Smooth muscle cell (in vitro differentiated cells): Measurements from ENCODE around the gene PSMA6. TPM values are rescaled to one million over a fixed set of nuclear protein-coding genes. Genes with fewer than 3 reads are reported as not detected.

Experiments used
- DNase-seq: peaks from one replicate; lab custom pipeline; 2025; ENCODE audit not compliant: unreplicated experiment; lab: John Stamatoyannopoulos, UW
- H2AFZ ChIP-seq: fragments of 200-600 bp; sonication (generic); 2 replicates; pipeline ENCODE4 v1.6.0; 2016; ENCODE audit warnings: antibody characterized with exemption, low read depth, mild to moderate bottlenecking
- H3F3A ChIP-seq: fragments of 200-600 bp; sonication (generic); 2 replicates; pipeline ENCODE4 v1.6.0; 2017; ENCODE audit warnings: antibody characterized with exemption, low read depth
- H3K27ac ChIP-seq: fragments of 200-600 bp; sonication (generic); 2 replicates; pipeline ENCODE4 v1.5.1; 2016; ENCODE audit warnings: low read depth, mild to moderate bottlenecking
- H3K27me3 ChIP-seq: fragments of 200-600 bp; sonication (generic); 2 replicates; pipeline ENCODE4 v1.6.1; 2016; ENCODE audit warnings: low read depth, mild to moderate bottlenecking
- H3K36me3 ChIP-seq: fragments of 200-600 bp; sonication (generic); 2 replicates; pipeline ENCODE4 v1.5.1; 2016; ENCODE audit warnings: low read depth
- H3K4me1 ChIP-seq: fragments of 200-600 bp; sonication (generic); 2 replicates; pipeline ENCODE4 v1.5.1; 2016; ENCODE audit warnings: low read depth
- H3K4me2 ChIP-seq: fragments of 200-600 bp; sonication (generic); 2 replicates; pipeline ENCODE4 v1.6.0; 2016; ENCODE audit warnings: mild to moderate bottlenecking
- H3K4me3 ChIP-seq: fragments of 200-600 bp; sonication (generic); 2 replicates; pipeline ENCODE4 v1.5.1; 2016; ENCODE audit warnings: mild to moderate bottlenecking
- H3K79me2 ChIP-seq: fragments of 200-600 bp; sonication (generic); 2 replicates; pipeline ENCODE4 v1.6.0; 2016; ENCODE audit warnings: low read depth, mild to moderate bottlenecking
- H3K9ac ChIP-seq: fragments of 200-600 bp; sonication (generic); 2 replicates; pipeline ENCODE4 v1.6.0; 2016; ENCODE audit warnings: low read depth
- H3K9me3 ChIP-seq: fragments of 200-600 bp; sonication (generic); replicated peaks from 2 replicates; pipeline ENCODE4 v1.5.1; 2016; ENCODE audit warnings: low read depth
- H4K20me1 ChIP-seq: fragments of 200-600 bp; sonication (generic); 2 replicates; pipeline ENCODE4 v1.6.0; 2016; ENCODE audit warnings: low read depth
- WGBS: methylation state at CpG from one replicate; pipeline ENCODE4 v1.1.7; 2016; ENCODE audit warnings: low lambda C conversion rate; 5-methylcytosine and 5-hydroxymethylcytosine counted together
- polyA plus RNA-seq: library from polyadenylated mRNA; unstranded; fragments of >200 nt; fragmentation: Nextera tagmentation; extraction: Ambion mirVana; gene quantifications from 2 replicates; pipeline ENCODE4 v1.2.1, GENCODE V29; 2016
- total RNA-seq: library from RNA; depleted of rRNA; stranded (reverse); fragments of >200 nt; gene quantifications from 2 replicates; pipeline ENCODE4 v1.2.3, GENCODE V29; 2014
- TF ChIP-seq, protein P1 (sequence below): fragments of 200-600 bp; sonication (generic); IDR thresholded peaks from 2 replicates; pipeline ENCODE4 v1.5.1; 2017; ENCODE audit warnings: borderline replicate concordance, mild to moderate bottlenecking, antibody characterized with exemption; ENCODE audit not compliant: insufficient read depth, poor library complexity, severe bottlenecking

Gene PSMA6
- total and polyA plus RNA-seq, 2 experiments from 2014 or later, result 251 to 315 TPM

DNA sequence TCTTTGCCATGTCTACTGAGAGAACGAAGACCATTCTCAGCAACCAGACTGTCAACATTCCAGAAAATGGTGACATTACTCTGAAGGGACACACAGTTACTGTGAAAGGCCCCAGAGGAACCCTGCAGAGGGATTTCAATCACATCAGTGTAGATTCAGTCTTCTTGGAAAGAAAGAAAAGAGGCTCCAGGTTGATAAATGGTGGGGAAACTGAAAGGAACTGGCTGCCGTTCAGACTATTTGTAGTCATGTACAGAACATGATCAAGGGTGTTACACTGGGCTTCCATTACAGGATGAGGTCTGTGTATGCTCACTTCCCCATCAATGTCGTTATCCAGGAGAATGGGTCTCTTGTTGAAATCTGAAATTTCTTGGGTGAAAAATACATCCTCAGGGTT lies 29.7 kb upstream of the PSMA6 start:
- no peaks in the 10 kb centered on the region for H3K79me2 ChIP-seq
- no peaks in the 10 kb centered on the region for H3K9me3 ChIP-seq
- no peak for DNase-seq
- no peak overlapping the region for H3K27ac ChIP-seq
- no peaks in the 10 kb centered on the region for H3K4me1 ChIP-seq
- no peaks in the 10 kb centered on the region for H3K36me3 ChIP-seq
- TF ChIP-seq, protein P1, sequence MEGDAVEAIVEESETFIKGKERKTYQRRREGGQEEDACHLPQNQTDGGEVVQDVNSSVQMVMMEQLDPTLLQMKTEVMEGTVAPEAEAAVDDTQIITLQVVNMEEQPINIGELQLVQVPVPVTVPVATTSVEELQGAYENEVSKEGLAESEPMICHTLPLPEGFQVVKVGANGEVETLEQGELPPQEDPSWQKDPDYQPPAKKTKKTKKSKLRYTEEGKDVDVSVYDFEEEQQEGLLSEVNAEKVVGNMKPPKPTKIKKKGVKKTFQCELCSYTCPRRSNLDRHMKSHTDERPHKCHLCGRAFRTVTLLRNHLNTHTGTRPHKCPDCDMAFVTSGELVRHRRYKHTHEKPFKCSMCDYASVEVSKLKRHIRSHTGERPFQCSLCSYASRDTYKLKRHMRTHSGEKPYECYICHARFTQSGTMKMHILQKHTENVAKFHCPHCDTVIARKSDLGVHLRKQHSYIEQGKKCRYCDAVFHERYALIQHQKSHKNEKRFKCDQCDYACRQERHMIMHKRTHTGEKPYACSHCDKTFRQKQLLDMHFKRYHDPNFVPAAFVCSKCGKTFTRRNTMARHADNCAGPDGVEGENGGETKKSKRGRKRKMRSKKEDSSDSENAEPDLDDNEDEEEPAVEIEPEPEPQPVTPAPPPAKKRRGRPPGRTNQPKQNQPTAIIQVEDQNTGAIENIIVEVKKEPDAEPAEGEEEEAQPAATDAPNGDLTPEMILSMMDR, result no peak
- no peak overlapping the region for H3K4me3 ChIP-seq
- no peak overlapping the region for H3K4me2 ChIP-seq
- no peaks in the 10 kb centered on the region for H3K27me3 ChIP-seq
- WGBS, result 80% methylated on average over 3 of the region's 3 CpGs
- H4K20me1 ChIP-seq, result no peaks in the 10 kb centered on the region
- no peak overlapping the region for H3K9ac ChIP-seq
- H2AFZ ChIP-seq, result no peak overlapping the region
- no peaks in the 10 kb centered on the region for H3F3A ChIP-seq

DNA sequence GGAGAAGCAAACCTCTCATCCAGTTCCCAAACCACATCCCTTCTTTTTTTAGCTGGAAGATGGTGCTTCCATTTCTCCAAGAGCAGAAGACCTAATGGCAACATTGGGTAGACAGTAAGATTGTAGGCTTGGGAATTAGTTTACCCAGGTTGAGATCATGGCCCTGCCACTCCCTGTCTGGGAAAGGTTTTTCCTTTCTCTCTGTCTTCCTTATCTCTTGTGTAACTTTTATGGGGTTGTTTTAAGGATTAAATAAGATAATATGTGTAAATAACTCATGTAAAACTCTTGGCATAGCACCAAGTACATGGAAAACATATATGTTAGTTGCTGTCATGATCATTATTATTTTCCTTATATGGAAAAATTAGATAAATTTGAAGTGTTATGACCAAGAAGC lies 23.2 kb upstream of the PSMA6 start:
- no peak overlapping the region for H3K27ac ChIP-seq
- no peaks in the 10 kb centered on the region for H3K79me2 ChIP-seq
- H4K20me1 ChIP-seq, result no peaks in the 10 kb centered on the region
- no peaks in the 10 kb centered on the region for H3F3A ChIP-seq
- TF ChIP-seq, protein P1, result no peak
- H2AFZ ChIP-seq, result no peak overlapping the region
- no peaks in the 10 kb centered on the region for H3K4me1 ChIP-seq
- no peak for DNase-seq
- no peaks in the 10 kb centered on the region for H3K9me3 ChIP-seq
- no peak overlapping the region for H3K9ac ChIP-seq
- no peaks in the 10 kb centered on the region for H3K36me3 ChIP-seq
- H3K4me3 ChIP-seq, result no peak overlapping the region
- H3K4me2 ChIP-seq, result no peak overlapping the region
- H3K27me3 ChIP-seq, result no peaks in the 10 kb centered on the region

DNA sequence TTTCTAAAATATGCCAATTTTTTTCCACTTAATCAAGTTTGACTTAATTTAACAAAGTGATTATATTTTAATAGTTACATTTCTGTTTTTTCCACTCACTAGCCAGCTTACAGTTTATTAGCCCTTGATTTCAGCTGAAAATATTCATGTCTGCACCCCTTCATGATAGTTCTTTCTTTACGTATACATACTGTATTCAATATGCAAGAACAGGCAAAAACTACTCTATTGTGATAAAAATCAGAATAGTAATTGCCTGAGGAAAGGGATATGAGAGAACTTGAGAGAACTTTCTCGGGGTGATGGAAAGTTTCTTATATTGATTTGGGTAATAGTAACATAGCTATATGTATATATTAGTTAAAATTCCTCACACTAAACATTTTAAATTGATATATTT lies 17.4 kb upstream of the PSMA6 start:
- H2AFZ ChIP-seq, result no peak overlapping the region
- no peaks in the 10 kb centered on the region for H3K9me3 ChIP-seq
- TF ChIP-seq, protein P1, result no peak
- 98% methylated on average over 2 of the region's 2 CpGs for WGBS
- DNase-seq, result no peak
- no peaks in the 10 kb centered on the region for H4K20me1 ChIP-seq
- H3K9ac ChIP-seq, result no peak overlapping the region
- no peaks in the 10 kb centered on the region for H3K36me3 ChIP-seq
- H3K79me2 ChIP-seq, result no peaks in the 10 kb centered on the region
- no peaks in the 10 kb centered on the region for H3K4me1 ChIP-seq
- H3F3A ChIP-seq, result no peaks in the 10 kb centered on the region
- H3K4me3 ChIP-seq, result no peak overlapping the region
- no peaks in the 10 kb centered on the region for H3K27me3 ChIP-seq
- H3K4me2 ChIP-seq, result no peak overlapping the region
- no peak overlapping the region for H3K27ac ChIP-seq

DNA sequence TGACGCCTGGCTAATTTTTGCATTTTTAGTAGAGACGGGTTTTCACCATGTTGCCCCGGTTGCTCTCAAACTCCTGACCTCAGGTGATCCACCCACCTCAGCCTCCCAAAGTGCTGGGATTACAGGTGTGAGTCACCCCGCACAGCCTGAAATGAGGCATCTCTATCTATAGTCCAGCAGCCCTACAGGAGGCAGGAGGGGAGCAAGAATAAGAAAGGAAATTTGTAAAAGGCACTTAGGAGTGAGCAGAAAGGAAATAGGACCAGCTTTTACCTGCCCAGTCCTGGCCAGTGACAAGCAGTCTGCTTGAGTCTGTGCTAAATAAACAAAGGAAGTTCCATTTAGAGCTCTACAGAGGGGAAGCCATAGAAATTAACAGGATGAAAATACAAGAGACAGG lies 15.0 kb upstream of the PSMA6 start:
- WGBS, result 78% methylated on average over 4 of the region's 4 CpGs
- DNase-seq, result no peak
- no peaks in the 10 kb centered on the region for H3K79me2 ChIP-seq
- H3K4me3 ChIP-seq, result no peak overlapping the region
- no peak overlapping the region for H2AFZ ChIP-seq
- no peaks in the 10 kb centered on the region for H3K9me3 ChIP-seq
- no peak overlapping the region for H3K27ac ChIP-seq
- H3K9ac ChIP-seq, result no peak overlapping the region
- H3K4me2 ChIP-seq, result no peak overlapping the region
- no peaks in the 10 kb centered on the region for H3F3A ChIP-seq
- TF ChIP-seq, protein P1, result no peak
- H3K36me3 ChIP-seq, result no peaks in the 10 kb centered on the region
- no peaks in the 10 kb centered on the region for H3K27me3 ChIP-seq
- H3K4me1 ChIP-seq, result no peaks in the 10 kb centered on the region
- H4K20me1 ChIP-seq, result no peaks in the 10 kb centered on the region
